WTC11 (cell line): Measurements from ENCODE around the gene GNG4.

Experiments used
- CREB1 ChIP-seq: sonication (generic); formaldehyde crosslinking; IDR thresholded peaks from 2 replicates; pipeline ENCODE4 v1.8.0; 2023; ENCODE audit warnings: mild to moderate bottlenecking, missing genetic modification reagents
- ESRRA ChIP-seq: sonication (generic); formaldehyde crosslinking; IDR thresholded peaks from 2 replicates; pipeline ENCODE4 v1.8.1; 2022; ENCODE audit warnings: mild to moderate bottlenecking, missing genetic modification reagents, borderline replicate concordance
- GTF2I ChIP-seq: fragments of 250-450 bp; sonication (Bioruptor Pico); conservative IDR thresholded peaks from 2 replicates; pipeline ENCODE4 v1.4.0; 2021; ENCODE audit warnings: mild to moderate bottlenecking
- JUN ChIP-seq: sonication (generic); formaldehyde crosslinking; IDR thresholded peaks from 2 replicates; pipeline ENCODE4 v1.8.0; 2023; ENCODE audit warnings: mild to moderate bottlenecking, missing genetic modification reagents
- NFYB ChIP-seq: sonication (generic); formaldehyde crosslinking; conservative IDR thresholded peaks from 2 replicates; pipeline ENCODE4 v1.8.0; 2022; ENCODE audit warnings: low read depth, missing genetic modification reagents
- NR2C2 ChIP-seq: sonication (generic); formaldehyde crosslinking; IDR thresholded peaks from 2 replicates; pipeline ENCODE4 v1.8.0; 2022; ENCODE audit warnings: mild to moderate bottlenecking, missing genetic modification reagents
- TCF7 ChIP-seq: sonication (generic); formaldehyde crosslinking; IDR thresholded peaks from 2 replicates; pipeline ENCODE4 v1.8.0; 2022; ENCODE audit warnings: mild to moderate bottlenecking, low read depth, missing genetic modification reagents, moderate library complexity
- TP53 ChIP-seq: sonication (generic); formaldehyde crosslinking; IDR thresholded peaks from 2 replicates; pipeline ENCODE4 v1.8.1; 2023; ENCODE audit warnings: mild to moderate bottlenecking, missing genetic modification reagents
- ZBTB21 ChIP-seq: sonication (generic); formaldehyde crosslinking; IDR thresholded peaks from 2 replicates; pipeline ENCODE4 v1.8.1; 2023; ENCODE audit warnings: mild to moderate bottlenecking, missing genetic modification reagents, borderline replicate concordance
- TF ChIP-seq, protein P1 (sequence below): fragments of 200-600 bp; IDR thresholded peaks from 2 replicates; pipeline ENCODE4 v1.8.0; 2022; ENCODE audit warnings: antibody characterized with exemption
- TF ChIP-seq, protein P2 (sequence below): sonication (generic); formaldehyde crosslinking; IDR thresholded peaks from 2 replicates; pipeline ENCODE4 v1.8.0; 2022; ENCODE audit warnings: mild to moderate bottlenecking, missing genetic modification reagents
- TF ChIP-seq, protein P3 (sequence below): sonication (generic); formaldehyde crosslinking; IDR thresholded peaks from 2 replicates; pipeline ENCODE4 v1.8.0; 2022; ENCODE audit warnings: mild to moderate bottlenecking, missing genetic modification reagents
- TF ChIP-seq, protein P4 (sequence below): sonication (generic); formaldehyde crosslinking; conservative IDR thresholded peaks from 2 replicates; pipeline ENCODE4 v1.8.1; 2023; ENCODE audit warnings: mild to moderate bottlenecking, low read depth, missing genetic modification reagents, moderate library complexity

DNA sequence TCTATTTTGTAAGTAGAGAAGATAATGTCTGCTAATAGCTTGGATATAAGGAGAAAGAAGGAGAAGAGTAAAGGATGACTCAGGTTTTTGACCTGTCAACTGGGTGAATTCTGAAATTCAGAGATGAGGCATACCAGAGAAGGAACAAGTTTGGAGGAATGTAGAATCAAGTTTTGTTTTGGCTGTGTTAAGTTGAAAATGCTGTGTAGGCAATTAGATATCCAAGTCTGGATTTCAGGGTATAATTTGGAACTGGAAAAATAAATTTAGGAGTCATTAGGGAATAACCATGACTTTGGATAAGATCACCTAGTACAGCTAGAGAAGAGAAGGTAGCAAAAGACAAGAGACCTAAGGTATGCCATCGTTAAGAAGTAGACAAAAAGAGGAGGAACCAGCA lies 22.4 kb upstream of the GNG4 start:
- TF ChIP-seq, protein P1, sequence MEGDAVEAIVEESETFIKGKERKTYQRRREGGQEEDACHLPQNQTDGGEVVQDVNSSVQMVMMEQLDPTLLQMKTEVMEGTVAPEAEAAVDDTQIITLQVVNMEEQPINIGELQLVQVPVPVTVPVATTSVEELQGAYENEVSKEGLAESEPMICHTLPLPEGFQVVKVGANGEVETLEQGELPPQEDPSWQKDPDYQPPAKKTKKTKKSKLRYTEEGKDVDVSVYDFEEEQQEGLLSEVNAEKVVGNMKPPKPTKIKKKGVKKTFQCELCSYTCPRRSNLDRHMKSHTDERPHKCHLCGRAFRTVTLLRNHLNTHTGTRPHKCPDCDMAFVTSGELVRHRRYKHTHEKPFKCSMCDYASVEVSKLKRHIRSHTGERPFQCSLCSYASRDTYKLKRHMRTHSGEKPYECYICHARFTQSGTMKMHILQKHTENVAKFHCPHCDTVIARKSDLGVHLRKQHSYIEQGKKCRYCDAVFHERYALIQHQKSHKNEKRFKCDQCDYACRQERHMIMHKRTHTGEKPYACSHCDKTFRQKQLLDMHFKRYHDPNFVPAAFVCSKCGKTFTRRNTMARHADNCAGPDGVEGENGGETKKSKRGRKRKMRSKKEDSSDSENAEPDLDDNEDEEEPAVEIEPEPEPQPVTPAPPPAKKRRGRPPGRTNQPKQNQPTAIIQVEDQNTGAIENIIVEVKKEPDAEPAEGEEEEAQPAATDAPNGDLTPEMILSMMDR: no peak
- TF ChIP-seq GTF2I (CRISPR knock-in tag) (no peak), ZBTB21 (CRISPR knock-in tag) (no peak), NR2C2 (CRISPR knock-in tag) (no peak), JUN (no peak), TCF7 (CRISPR knock-in tag) (no peak), ESRRA (CRISPR knock-in tag) (no peak), TP53 (no peak), NFYB (CRISPR knock-in tag) (no peak), CREB1 (CRISPR knock-in tag) (no peak)
- TF ChIP-seq, protein P2, sequence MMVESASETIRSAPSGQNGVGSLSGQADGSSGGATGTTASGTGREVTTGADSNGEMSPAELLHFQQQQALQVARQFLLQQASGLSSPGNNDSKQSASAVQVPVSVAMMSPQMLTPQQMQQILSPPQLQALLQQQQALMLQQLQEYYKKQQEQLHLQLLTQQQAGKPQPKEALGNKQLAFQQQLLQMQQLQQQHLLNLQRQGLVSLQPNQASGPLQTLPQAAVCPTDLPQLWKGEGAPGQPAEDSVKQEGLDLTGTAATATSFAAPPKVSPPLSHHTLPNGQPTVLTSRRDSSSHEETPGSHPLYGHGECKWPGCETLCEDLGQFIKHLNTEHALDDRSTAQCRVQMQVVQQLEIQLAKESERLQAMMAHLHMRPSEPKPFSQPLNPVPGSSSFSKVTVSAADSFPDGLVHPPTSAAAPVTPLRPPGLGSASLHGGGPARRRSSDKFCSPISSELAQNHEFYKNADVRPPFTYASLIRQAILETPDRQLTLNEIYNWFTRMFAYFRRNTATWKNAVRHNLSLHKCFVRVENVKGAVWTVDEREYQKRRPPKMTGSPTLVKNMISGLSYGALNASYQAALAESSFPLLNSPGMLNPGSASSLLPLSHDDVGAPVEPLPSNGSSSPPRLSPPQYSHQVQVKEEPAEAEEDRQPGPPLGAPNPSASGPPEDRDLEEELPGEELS (CRISPR knock-in tag): no peak
- TF ChIP-seq, protein P3, sequence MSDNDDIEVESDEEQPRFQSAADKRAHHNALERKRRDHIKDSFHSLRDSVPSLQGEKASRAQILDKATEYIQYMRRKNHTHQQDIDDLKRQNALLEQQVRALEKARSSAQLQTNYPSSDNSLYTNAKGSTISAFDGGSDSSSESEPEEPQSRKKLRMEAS (CRISPR knock-in tag): no peak
- TF ChIP-seq, protein P4, sequence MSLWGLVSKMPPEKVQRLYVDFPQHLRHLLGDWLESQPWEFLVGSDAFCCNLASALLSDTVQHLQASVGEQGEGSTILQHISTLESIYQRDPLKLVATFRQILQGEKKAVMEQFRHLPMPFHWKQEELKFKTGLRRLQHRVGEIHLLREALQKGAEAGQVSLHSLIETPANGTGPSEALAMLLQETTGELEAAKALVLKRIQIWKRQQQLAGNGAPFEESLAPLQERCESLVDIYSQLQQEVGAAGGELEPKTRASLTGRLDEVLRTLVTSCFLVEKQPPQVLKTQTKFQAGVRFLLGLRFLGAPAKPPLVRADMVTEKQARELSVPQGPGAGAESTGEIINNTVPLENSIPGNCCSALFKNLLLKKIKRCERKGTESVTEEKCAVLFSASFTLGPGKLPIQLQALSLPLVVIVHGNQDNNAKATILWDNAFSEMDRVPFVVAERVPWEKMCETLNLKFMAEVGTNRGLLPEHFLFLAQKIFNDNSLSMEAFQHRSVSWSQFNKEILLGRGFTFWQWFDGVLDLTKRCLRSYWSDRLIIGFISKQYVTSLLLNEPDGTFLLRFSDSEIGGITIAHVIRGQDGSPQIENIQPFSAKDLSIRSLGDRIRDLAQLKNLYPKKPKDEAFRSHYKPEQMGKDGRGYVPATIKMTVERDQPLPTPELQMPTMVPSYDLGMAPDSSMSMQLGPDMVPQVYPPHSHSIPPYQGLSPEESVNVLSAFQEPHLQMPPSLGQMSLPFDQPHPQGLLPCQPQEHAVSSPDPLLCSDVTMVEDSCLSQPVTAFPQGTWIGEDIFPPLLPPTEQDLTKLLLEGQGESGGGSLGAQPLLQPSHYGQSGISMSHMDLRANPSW (CRISPR knock-in tag): no peak
